Body of pancreas (tissue), 4 donors: ENCODE results near the gene NUP98.
"Not testable (repeated sequence)": the region's sequence is repeated elsewhere in the genome, so short reads cannot be mapped to it uniquely, and the experiment has no call there.

Experiments
- POLR2A ChIP-seq, 3 donors: fragments of 450-650 bp; IDR thresholded peaks; one replicate each; pipeline ENCODE4 v1.6.1; 2016; ENCODE audit warnings: antibody characterized with exemption in 3 of 3, mild to moderate bottlenecking in 2 of 3
- TF ChIP-seq, protein P1 (sequence below), 7 experiments: fragments of 450-650 bp in 4 of 7; fragments of 200-600 bp in 3 of 7; sonication (generic) in 3 of 7; IDR thresholded peaks; one replicate each; pipeline ENCODE4 v1.5.1; 2016 to 2019; ENCODE audit warnings: antibody characterized with exemption in 7 of 7

DNA sequence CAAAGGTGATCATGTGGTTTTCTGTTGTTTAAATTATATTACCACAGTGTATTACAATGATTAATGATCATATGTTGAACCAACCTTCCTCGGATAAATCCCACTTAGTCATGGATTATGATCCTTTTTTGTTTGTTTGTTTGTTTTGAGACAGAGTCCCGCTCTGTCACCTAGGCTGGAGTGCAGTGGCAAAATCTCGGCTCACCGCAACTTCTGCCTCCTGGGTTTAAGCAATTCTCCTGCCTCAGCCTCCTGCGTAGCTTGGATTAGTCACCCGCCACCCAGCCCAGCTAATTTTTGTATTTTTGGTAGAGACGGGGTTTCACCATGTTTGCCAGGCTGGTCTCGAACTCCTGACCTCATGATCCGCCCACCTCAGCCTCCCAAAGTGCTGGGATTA is 30.5 kb downstream of the NUP98 start:
- TF ChIP-seq, protein P1, sequence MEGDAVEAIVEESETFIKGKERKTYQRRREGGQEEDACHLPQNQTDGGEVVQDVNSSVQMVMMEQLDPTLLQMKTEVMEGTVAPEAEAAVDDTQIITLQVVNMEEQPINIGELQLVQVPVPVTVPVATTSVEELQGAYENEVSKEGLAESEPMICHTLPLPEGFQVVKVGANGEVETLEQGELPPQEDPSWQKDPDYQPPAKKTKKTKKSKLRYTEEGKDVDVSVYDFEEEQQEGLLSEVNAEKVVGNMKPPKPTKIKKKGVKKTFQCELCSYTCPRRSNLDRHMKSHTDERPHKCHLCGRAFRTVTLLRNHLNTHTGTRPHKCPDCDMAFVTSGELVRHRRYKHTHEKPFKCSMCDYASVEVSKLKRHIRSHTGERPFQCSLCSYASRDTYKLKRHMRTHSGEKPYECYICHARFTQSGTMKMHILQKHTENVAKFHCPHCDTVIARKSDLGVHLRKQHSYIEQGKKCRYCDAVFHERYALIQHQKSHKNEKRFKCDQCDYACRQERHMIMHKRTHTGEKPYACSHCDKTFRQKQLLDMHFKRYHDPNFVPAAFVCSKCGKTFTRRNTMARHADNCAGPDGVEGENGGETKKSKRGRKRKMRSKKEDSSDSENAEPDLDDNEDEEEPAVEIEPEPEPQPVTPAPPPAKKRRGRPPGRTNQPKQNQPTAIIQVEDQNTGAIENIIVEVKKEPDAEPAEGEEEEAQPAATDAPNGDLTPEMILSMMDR (IDR thresholded peaks at IDR 0.05), result not testable (repeated sequence)
- not testable (repeated sequence) for TF ChIP-seq POLR2A (IDR thresholded peaks at IDR 0.05)
